Hepatocyte (in vitro differentiated cells): ENCODE results near the gene FRMD7.

Source experiments
- CTCF ChIP-seq: fragments of 200-600 bp; sonication (generic); IDR thresholded peaks from 2 replicates; pipeline ENCODE4 v1.5.1; 2016; ENCODE audit warnings: antibody characterized with exemption, mild to moderate bottlenecking; ENCODE audit not compliant: poor library complexity
- EZH2 ChIP-seq: fragments of 200-600 bp; sonication (generic); IDR thresholded peaks from 2 replicates; pipeline ENCODE4 v1.6.1; 2016; ENCODE audit warnings: antibody characterized with exemption, mild to moderate bottlenecking, borderline replicate concordance

DNA sequence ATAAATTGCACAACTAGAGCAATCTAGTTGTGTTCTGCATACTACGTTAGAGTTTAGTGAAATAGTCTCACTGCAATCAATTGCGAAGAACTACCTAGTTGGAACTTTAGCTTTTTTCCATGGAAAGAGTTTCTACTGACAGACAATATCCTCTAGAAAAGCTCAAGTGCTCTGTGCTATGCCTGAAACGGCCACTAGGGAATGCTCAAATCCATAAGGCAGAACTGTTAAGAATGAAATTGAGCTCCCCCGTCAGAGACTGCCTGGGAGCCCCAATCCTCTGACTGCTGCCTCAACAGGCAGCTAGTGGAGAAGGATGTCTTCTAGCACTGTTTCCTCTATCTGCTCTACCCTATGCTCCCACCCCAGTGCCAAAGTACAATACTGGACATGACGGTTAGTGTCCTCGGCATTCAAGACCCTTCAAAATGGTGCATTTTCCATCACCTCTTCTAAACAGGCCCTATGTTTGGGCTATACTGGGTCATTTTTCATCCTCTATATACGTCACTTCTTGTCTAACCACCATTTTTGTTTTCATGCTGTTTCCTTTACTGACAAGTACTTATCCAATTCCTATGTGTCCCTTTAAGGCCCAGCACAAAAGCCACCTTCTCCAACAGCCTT, 35.3 kb downstream of the FRMD7 start:
- TF ChIP-seq EZH2 (no peak), CTCF (peak; percentile 55)
